ENCODE data around the gene PRKCB.

PRKCB gene

DNA sequence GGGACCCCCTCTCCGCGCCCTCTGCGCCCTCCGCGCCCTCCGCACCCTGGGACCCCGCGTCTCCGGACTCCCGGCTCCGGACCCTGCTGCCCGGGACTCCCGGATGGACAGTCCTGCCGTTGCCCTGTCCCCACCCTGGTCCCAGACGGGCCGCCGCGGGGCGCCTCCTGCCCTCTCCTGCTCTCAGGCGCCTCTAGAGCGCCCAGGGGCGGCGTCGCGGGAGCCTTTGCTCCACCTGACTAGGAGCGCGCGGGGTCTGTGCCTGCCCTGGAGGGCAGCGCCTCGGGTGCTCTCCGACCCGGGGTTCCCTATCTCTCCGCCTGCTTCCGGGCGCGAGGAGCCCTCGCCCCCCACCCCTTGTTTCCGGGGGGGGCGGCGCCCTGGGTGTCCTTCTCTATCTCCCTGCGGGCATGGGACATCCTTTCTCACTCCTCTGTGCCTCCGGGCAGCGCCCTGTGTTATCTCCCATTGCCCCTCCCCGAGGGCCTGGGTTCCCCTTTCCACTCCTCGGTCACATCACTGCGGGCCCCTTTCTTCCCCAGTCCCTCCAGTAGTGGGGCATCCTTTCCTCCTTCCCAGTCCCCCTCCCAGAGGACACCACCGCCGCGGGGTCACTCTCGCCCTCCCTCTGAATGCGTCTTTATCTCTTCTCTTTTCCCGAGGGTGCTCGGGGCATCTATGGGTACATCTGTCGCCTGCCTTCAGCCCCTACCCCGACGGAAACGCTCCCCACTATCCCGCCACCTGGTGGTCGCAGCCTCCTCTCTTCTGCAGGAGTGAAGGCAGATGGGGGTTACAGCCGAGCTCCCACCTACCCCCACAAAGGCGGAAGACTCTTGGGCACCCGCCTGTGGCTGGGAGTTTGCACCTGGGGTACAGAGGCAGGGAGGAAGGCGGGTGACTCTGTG, 875 bp downstream of the PRKCB start:
- no peak for DNase-seq (ENCODE audit: low read depth, low spot score)

DNA sequence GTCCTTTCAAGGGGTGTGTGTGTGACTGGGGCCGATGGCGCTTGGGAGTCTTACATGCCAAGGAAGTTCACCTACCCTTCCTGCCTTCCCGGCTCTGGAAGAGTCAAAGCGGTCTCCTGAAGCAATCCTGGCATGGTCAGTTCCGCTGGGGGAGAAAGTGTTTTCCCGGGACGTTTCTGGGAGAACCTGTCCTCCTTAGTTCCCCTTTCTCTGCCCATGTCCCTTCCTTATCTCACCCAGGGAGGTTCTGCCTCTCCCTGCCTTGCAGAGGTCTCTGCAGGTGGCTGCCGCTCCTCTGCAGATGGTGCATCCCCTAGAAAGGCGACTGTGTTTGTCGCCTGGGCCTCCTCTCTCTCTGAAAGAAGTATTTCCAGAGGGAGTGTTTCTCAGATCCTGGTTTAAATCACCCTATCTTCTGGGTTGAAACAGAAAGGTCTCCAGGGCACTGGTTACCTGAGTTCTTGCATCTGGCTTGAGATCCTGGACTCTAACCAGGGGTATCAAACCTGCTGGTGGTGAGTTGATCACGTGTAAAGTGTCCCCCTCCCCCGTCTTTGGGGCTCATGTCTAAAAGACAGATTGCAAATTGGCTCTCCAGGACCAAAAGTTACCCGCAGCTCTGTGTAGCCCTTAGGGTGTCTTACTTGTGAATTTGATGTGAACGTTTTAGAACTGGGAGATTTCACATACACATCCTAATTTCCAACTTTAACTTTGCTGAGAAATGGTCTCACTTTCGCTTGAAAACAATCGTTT, 1.9 kb downstream of the PRKCB start:
- DNase-seq (ENCODE audit: low read depth, low spot score), result no peak

GRCh38 chr16:23838485-23839142, 2.8 kb downstream of the PRKCB start:
- DNase-seq (ENCODE audit: low read depth, low spot score), result no peak

- DNase-seq (ENCODE audit: low read depth, low spot score), result no peak
Measured at GRCh38 chr16:23840310-23840709, 4.5 kb downstream of the PRKCB start.

DNA sequence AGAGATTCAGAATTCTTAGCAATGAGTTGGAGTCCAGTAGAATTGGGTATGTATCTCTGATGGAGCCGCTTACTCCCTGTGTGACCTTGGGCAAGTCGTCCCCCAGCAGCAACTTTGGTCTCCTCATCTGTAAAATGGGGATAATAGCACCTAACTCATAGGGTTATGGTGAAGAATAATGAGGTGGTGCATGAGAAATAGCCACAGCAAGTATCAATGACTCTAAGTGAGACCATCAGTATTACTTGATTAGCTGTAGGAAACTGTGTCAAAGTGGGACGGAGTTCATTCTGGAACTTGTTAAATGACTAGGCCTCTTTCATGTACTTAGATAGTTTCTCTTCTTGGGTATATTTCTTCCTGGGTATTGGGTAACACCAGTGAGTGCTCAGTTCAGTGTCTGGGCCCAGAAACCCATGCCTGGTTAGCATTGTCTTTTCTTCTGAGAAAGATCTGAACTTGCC, 6.4 kb downstream of the PRKCB start:
- DNase-seq (ENCODE audit: low read depth, low spot score), result no peak

DNA sequence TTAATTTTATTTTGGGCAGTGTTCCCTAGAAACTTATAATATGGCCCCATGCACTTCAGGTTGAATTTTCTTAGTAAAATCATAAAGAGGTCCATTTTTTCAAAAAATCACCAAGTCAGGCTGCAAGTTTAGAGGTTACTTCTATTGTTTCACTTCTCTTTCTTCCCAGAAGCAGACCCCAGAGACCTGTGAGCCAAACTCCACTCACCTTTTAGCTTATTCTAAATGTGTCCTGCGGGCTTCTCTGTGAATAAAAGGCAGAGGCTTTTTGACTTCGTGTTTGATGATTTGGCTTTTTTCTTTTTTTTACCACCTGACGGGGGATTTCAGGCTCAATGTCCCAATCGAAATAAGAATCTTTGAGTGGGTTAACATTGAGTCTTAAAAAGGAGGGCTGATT, 7.4 kb downstream of the PRKCB start:
- no peak for DNase-seq (ENCODE audit: low read depth, low spot score)

GRCh38 chr16:23847251-23847650, 11.5 kb downstream of the PRKCB start:
- no peak for DNase-seq (ENCODE audit: low read depth, low spot score)

- DNase-seq (ENCODE audit: low read depth, low spot score), result no peak
Measured at GRCh38 chr16:23847948-23848347, 12.2 kb downstream of the PRKCB start.

DNA sequence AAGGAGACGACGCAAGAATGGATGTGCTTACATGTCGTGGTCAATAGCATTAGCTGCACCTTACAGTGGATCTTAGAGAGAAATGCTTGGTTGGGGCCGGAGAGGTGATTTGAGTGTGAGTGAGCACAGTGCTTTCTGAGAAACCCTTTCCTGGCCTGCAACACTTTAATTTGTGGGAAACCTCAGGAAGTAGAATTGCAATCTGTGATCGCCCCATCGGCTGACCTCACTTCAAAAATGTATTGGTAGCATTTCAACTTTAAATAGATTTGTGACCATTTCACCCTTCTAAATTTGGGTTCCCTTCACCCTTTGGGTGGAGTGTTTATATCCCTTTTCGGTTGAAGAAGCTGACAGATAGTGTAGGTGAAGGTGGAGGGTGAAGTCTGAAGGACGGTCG, 13.2 kb downstream of the PRKCB start:
- no peak for DNase-seq (ENCODE audit: low read depth, low spot score)

DNA sequence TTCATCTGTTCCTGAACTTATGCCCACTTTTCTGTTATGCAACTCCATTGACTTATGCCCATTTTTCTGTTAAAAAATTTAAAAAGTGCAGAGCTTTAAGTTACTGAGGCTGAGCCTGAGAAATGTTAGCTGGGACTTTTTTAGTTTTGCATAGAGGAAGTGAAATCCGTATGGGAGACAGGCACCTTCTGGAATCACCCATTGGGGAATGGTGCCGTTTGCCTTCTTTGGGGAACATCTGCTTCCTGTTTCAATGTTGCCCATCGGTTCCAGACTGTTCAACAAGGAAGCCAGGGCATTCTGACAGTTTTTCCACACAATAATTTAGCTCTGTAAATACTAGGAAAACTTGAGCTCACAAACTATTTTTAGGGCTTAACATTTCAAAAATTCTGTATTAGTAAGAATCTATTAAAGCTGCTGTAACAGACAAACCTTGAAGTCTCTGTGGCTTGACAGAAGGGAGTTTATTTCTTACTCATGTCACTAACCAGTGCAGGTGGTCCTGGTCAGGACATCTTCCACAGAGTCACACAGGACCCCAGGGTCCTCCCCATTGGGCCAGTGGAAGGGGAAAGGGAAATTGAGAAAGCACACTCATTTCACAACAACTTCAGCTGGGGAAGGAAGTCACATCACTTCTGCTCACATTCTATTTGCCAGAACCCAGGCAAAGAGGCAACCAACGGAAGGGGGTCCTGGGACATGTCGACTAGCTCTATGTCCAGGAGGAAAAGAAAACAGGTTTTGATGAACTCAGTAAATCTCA, 17.2 kb downstream of the PRKCB start:
- no peak for DNase-seq (ENCODE audit: low read depth, low spot score)

DNA sequence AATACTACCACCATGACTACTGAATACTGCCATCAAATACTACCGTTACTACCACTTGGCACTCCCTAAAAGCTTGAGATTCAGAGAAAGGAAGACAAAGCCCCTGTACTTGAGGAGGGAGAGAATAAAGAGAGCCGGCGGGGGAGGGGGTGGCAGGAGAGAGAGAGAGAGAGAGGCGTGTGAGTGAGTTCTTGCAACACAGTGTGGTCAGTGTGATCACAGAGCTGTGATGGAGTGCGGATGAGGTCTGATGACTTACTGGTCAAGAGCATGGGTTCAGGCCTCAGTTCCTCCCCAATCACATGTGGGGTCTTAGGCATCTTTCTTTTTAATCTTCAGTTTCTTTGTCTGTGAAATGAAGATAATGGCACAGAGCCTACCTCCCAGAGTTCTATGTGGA, 19.2 kb downstream of the PRKCB start:
- no peak for DNase-seq (ENCODE audit: low read depth, low spot score)

- DNase-seq (ENCODE audit: low read depth, low spot score), result no peak
Measured at GRCh38 chr16:23856251-23856709, 20.5 kb downstream of the PRKCB start.

- no peak for DNase-seq (ENCODE audit: low read depth, low spot score)
Measured at GRCh38 chr16:23857256-23857880, 21.6 kb downstream of the PRKCB start.

DNA sequence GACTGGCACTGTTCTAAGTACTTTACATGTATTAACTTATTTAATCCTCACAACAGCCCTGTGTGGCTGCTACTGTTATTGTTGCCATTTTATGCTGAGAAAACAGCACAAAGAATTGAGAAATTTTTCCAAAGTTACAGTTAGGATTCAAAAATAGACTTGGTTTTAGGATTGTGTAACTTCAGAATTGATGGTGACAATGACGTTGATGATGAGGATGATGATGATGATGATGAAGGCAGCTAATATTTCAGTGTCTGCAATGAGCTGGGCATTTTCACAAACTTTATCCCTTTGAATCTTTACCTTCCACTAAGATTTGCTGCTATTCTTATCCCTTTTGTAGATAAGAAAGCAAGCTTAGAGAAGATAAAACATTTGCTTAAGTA, 22.1 kb downstream of the PRKCB start:
- no peak for DNase-seq (ENCODE audit: low read depth, low spot score)

DNA sequence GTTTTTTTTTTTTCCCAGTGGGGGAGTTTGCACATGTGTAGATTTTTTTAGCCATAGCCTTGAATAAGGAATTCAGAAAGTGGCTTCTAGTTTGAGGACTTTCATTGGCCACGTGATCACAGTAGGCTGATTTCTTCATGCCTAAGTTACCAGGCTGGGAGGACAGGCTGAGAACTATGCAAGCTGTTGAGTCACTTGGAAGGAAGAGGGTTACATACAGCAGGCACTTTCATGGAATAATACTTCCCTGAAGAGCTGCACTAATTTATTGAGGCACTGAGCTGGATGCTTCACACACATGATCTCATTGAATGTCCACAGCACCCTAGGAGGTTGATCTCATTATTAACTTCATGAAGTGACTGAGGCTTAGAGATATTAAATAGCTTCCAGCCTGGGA, 22.8 kb downstream of the PRKCB start:
- no peak for DNase-seq (ENCODE audit: low read depth, low spot score)

DNA sequence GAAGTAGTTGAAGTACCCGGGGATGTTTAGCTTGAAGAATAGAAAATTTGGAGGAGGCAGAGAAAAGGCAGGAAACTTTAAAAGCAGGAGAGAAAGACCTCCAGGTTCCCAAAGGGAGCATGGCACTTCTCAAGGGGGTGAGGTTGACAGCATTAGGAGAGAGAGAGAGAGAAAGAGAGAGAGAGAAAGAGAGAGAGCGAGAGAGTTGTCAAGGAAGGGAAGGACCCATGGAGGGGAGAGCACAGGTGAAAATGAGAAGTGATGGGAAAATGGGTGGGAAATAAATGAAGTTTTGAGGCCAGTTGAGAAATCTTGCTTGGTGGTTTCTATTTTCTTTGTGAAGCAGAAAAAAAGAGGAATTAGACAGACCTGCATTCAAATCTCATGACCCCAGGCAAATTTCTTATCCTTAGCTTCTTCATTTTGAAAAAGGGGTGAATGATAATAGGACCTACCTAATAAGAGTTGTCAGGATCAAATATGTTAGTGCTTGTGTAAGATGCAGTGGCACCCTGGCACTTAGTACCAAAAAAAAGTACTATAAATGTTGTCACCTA, 24.0 kb downstream of the PRKCB start:
- DNase-seq (ENCODE audit: low read depth, low spot score), result no peak

DNA sequence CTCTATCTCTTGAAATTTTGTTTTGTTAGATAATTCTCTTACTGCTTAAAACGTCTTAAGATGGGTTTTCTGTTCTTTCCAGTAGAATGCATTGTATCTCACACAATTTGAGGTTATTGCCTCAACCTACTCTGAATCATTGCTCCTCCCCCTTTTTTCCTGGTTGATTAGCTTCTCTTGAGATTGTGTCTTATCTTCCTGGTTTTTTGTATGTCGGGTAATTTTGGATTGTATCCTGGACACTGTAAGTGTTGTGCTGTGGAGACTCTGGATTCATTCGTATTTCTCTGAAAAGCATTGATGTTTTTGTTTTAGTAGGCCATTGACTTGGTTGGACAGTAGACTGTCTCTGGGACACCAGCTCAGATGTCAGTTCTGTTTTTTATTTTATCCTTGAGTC, 26.1 kb downstream of the PRKCB start:
- DNase-seq (ENCODE audit: low read depth, low spot score), result no peak

GRCh38 chr16:23862556-23862955, 26.8 kb downstream of the PRKCB start:
- no peak for DNase-seq (ENCODE audit: low read depth, low spot score)

GRCh38 chr16:23863511-23864422, 28.0 kb downstream of the PRKCB start:
- no peak for DNase-seq (ENCODE audit: low read depth, low spot score)

GRCh38 chr16:23865853-23866252, 30.1 kb downstream of the PRKCB start:
- DNase-seq (ENCODE audit: low read depth, low spot score), result no peak

Measured in activated CD4-positive, CD25-positive, alpha-beta regulatory T cell treated with anti-CD3 and anti-CD28 coated beads, Interleukin-2, amount 50 U/mL, for 16 hours (primary cell).